ENCODE measurements around the gene GFPT2.

- no peak for TF ChIP-seq CTCF (IDR thresholded peaks at IDR 0.05; ENCODE audit: low read depth, low read length)
- TF ChIP-seq, protein P1, sequence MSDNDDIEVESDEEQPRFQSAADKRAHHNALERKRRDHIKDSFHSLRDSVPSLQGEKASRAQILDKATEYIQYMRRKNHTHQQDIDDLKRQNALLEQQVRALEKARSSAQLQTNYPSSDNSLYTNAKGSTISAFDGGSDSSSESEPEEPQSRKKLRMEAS (IDR thresholded peaks at IDR 0.05; ENCODE audit: low read depth, low read length), result no peak
These were observed 754 bp downstream of the GFPT2 start for GRCh38 chr5:180352116-180353047.
